ENCODE measurements around the gene ZNF146.
"Not testable (repeated sequence)": the region's sequence is repeated elsewhere in the genome, so short reads cannot be mapped to it uniquely, and the experiment has no call there.

Gene ZNF146

GRCh38 chr19:36210497-36210896, 4.4 kb upstream of the ZNF146 start:
- in situ Hi-C loops (cut with MboI; ENCODE audit: low pct_unique_long_range_greater_than_20kb, low sequenced_read_pairs, unreplicated experiment), result no loop called here
- TF ChIP-seq CTCF (IDR thresholded peaks at IDR 0.05; ENCODE audit: extremely low read depth, insufficient read depth, missing control alignments), result no peak
- DNase-seq (ENCODE audit: low spot score), result no peak

GRCh38 chr19:36212895-36213294, 2.0 kb upstream of the ZNF146 start:
- in situ Hi-C loops (cut with MboI; ENCODE audit: low pct_unique_long_range_greater_than_20kb, low sequenced_read_pairs, unreplicated experiment), result no loop called here
- TF ChIP-seq CTCF (IDR thresholded peaks at IDR 0.05; ENCODE audit: extremely low read depth, insufficient read depth, missing control alignments), result no peak
- no peak for DNase-seq (ENCODE audit: low spot score)

DNA sequence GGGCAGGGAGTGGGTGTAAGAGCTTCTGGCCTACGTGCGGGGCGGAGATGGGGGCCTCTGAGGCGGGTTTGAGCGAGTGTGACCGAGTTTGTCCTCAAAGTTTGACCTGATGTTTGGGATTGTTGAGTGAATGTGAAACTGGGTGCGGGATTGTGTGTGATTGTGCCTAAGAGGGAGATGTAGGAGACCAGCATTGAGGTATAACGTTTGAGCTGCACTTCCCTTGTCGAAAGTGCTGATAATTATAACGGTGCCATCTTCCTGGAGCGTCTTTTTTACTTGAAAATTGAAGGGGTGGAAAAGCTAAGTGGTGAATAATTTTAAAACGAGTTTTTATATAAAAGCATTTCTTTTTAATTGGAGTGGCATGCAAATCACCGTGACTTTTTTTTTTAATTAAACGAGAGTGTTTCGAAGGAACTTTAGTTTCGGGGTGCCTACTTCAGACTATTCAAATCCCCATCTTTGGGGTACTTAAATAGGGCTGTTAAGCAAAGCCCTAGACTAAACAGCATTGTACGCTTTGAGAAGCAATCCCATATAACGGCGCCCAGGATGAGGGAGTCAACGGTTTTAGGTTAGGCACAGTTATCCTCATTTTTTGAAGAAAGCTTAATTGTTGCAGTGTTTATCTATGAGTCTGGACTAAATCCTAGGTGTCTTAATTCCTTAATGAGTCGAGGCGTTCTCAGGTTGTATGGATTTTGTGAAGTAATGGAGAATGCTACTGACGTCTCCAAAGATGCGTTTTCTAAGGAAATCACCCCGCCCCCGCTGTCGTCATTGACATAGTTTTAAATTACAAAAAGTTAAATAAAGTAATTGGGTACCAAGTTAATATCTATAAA, 594 bp downstream of the ZNF146 start:
- no peak for DNase-seq (ENCODE audit: low spot score)
- in situ Hi-C loops (cut with MboI; ENCODE audit: low pct_unique_long_range_greater_than_20kb, low sequenced_read_pairs, unreplicated experiment), result no loop called here
- TF ChIP-seq CTCF (IDR thresholded peaks at IDR 0.05; ENCODE audit: extremely low read depth, insufficient read depth, missing control alignments), result no peak

- TF ChIP-seq CTCF (IDR thresholded peaks at IDR 0.05; ENCODE audit: extremely low read depth, insufficient read depth, missing control alignments), result no peak
- no peak for DNase-seq (ENCODE audit: low spot score)
- in situ Hi-C loops (cut with MboI; ENCODE audit: low pct_unique_long_range_greater_than_20kb, low sequenced_read_pairs, unreplicated experiment), result no loop called here
These were observed 6.6 kb downstream of the ZNF146 start for GRCh38 chr19:36221474-36221873.

DNA sequence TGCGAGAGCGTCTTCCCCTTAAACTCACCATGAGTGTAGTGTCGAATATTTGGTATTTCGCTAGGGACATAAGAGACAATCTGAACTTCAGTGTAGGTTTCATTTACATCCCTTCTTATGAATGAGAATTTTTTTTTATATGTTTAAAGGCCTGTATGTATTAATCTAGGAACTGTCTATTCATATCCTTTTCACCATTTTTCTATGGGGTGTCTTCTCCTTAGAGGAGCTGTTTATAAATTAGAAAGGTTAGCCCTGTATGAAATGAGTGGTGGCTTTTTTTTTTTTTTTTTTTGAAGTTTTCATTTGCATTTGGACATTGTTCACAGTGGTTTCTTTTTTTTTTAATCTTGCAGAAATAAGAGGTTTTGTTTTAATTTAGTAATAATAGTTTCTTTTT, 7.6 kb downstream of the ZNF146 start:
- no peak for DNase-seq (ENCODE audit: low spot score)
- in situ Hi-C loops (cut with MboI; ENCODE audit: low pct_unique_long_range_greater_than_20kb, low sequenced_read_pairs, unreplicated experiment), result no loop called here
- TF ChIP-seq CTCF (IDR thresholded peaks at IDR 0.05; ENCODE audit: extremely low read depth, insufficient read depth, missing control alignments), result no peak

DNA sequence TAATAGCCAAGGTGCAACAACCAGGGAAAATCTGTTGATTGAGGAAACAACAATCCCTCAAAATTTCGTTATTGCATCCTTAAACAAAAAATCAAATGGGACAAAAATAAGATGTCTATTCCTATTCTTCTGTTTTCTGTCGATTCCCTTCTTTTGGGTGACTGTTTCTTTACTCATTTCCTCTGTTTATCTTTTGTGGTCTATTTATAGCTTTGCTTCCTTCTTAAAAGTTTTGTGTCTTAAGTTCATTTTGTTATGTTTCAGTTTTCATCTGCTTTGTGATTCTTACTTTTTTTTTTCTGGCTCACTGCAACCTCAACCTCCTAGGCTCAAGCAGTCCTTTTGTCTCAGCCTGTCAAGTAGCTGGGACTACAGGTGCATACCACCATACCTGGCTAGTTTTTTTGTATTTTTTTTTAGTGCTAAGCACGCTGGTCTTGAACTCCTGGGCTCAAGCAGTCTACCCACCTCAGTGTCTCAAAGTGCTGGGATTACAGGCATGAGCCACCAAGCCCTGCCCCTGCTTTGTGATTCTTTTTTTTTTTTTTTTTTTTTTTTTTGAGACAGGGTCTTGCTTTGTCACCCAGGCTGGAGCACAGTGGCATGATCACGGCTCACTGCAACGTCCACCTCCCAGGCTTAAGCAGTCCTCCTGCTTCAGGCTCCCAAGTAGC, 10.4 kb downstream of the ZNF146 start:
- in situ Hi-C loops (cut with MboI; ENCODE audit: low pct_unique_long_range_greater_than_20kb, low sequenced_read_pairs, unreplicated experiment), result no loop called here
- no peak for TF ChIP-seq CTCF (IDR thresholded peaks at IDR 0.05; ENCODE audit: extremely low read depth, insufficient read depth, missing control alignments)
- DNase-seq (ENCODE audit: low spot score), result no peak

DNA sequence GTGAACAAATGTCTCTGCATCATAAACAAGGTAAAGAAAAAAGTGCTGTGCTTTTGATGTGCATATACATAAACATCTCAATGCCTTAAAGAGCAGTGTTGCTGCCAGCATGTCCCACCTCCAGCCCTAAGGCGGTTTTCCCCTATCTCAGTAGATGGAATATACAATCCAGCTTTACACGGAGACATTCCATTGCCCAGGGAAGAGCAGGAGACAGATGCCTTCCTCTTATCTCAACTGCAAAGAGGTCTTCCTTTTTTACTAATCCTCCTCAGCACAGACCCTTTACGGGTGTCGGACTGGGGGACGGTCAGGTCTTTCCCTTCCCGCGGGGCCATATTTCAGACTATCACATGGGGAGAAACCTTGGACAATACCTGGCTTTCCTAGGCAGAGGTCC, 18.7 kb downstream of the ZNF146 start:
- in situ Hi-C loops (cut with MboI; ENCODE audit: low pct_unique_long_range_greater_than_20kb, low sequenced_read_pairs, unreplicated experiment), result not testable (repeated sequence)

More for the DNA sequence above, 18.7 kb downstream of the ZNF146 start:
- not testable (repeated sequence) for DNase-seq (ENCODE audit: low spot score)
